Stimulated activated CD4-positive, alpha-beta T cell treated with anti-CD3 and anti-CD28 coated beads, Interleukin-15, amount 100 ng/mL, for 48 hours (primary cell): ENCODE measurements around the gene HBD.
"Not testable (repeated sequence)": the region's sequence is repeated elsewhere in the genome, so short reads cannot be mapped to it uniquely, and the experiment has no call there.

Experiments
- DNase-seq, 2 donors: peaks; one replicate each; pipeline ENCODE4 v3.0.0-alpha.2; 2020; ENCODE audit warnings: low read depth in 2 of 2

The HBD gene

GRCh38 chr11:5234381-5234834 lies at the start of gene HBD:
Gene HBD, minus strand, starts transcription at chr11:5234483. Its CDS starts 50 bp downstream, at chr11:5234433.
- DNase-seq: no peak

GRCh38 chr11:5283882-5284281 lies 49.6 kb upstream of the HBD start:
- DNase-seq: no peak

GRCh38 chr11:5283086-5283485 lies 48.8 kb upstream of the HBD start:
- no peak for DNase-seq

DNA sequence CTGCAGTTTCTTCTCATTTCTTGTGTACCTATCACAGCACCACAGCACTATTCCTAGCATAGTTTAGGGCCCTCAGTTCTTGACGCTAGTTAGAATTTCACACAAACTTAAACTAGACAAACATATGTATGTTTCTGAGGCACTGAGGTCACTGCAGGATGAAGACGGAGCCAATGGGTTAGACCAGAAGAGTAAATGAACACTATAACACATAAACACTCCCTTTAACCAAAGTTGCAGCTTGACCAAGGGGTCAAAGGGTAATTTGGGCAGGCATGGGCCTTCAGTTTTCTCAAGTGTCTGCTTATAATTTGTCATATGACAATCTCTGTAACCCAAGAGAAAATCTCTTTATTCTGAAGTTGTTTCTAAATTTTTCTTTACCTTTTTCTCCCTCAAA lies 48.3 kb upstream of the HBD start:
- DNase-seq: no peak

- no peak for DNase-seq
Measured at GRCh38 chr11:5281596-5281995, 47.3 kb upstream of the HBD start.

GRCh38 chr11:5280582-5281102 lies 46.4 kb upstream of the HBD start:
- DNase-seq: peak; percentile 2 to 16

GRCh38 chr11:5279471-5280090 lies 45.3 kb upstream of the HBD start:
- DNase-seq: no peak

DNA sequence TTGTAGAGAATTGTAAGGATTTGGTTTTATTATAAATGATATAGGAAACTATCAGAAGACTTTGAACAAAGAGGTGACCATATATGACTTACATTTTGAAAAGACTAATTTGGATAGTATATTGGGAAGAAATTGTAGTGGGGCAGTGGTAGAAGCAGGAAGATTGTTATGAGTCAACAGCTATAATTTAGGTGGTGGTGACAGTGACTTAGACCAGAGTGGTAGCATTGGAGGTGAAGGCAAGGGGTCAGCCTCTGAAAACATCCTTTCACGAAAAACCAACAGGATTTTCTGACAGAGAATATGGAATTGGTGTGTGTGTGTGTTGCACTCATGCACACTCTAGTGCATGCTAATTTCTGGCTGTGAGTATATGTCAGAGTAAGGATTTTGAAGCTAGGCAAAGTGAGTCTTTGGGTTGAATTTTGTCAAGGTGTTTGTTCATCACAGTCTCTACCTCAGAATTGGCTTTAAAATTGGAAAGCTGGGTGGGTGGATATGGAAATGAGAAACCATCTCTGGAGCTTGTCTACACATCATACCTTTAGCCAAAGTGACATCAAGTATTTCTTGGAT lies 43.6 kb upstream of the HBD start:
- DNase-seq: no peak

DNA sequence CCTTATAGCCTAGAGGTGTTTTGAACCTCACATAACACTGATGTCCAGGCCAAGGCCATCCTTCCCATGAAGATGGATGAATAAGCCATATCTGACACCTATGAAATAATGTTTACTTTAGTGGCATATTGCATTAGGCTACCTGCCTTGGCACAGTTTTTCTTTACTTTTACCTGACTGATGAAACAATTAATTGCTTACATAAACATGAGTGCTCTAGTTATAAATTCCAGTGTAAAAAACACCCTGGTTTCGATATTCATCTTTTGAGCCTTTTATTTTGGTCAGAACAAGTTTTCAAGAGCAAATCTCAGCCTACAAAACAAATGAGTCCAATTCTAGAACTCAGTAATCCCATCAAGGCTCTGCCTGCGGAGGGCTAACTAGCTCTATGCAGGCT lies 42.4 kb upstream of the HBD start:
- no peak for DNase-seq

- no peak for DNase-seq
Measured at GRCh38 chr11:5275369-5276110, 41.3 kb upstream of the HBD start.

- DNase-seq: no peak
Measured at GRCh38 chr11:5274395-5274794, 40.1 kb upstream of the HBD start.

GRCh38 chr11:5272395-5273017 lies 38.2 kb upstream of the HBD start:
- DNase-seq: no peak

GRCh38 chr11:5269715-5270147 lies 35.4 kb upstream of the HBD start, which contains the start of gene HBE1:
Gene HBE1, minus strand, starts transcription at chr11:5269945. Its CDS starts 55 bp downstream, at chr11:5269890.
- DNase-seq: no peak

GRCh38 chr11:5267033-5267563 lies 32.8 kb upstream of the HBD start:
- no peak for DNase-seq

GRCh38 chr11:5266609-5267008 lies 32.3 kb upstream of the HBD start:
- no peak for DNase-seq

- no peak for DNase-seq
Measured at GRCh38 chr11:5265832-5266231, 31.5 kb upstream of the HBD start.

DNA sequence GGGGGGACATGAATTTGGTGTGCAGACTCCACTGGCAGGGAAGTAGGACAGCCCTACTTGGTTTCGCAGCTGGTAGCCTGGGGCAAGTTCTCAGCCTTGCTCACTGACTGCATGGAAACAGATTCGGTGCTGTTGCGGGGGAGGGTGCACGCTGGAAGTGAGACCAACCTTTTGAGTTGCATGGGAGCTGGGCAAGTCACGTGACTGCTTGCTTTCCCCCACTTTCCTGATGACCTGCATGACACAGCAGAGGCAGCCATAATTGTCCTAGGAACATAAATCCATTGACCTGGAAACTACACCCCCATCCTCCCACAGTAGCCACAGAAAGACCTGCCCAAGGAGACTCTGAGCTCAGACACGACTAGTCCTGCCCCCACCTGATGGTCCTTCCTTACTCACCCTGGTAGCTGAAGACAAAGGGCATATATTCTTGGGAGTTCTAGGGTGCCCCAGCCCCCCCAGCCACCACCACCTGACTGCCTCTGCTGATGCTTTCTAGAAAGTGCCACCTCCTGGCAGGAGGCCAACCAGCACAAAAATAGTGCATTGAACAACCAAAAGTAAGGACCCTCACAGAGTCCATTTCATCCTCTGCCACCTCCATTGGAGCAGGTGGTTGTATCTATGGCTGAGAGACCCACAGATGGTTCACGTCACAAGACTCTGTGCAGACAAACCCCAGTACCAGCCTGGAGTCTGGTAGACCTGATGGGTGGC lies 24.4 kb upstream of the HBD start:
- DNase-seq: no peak

DNA sequence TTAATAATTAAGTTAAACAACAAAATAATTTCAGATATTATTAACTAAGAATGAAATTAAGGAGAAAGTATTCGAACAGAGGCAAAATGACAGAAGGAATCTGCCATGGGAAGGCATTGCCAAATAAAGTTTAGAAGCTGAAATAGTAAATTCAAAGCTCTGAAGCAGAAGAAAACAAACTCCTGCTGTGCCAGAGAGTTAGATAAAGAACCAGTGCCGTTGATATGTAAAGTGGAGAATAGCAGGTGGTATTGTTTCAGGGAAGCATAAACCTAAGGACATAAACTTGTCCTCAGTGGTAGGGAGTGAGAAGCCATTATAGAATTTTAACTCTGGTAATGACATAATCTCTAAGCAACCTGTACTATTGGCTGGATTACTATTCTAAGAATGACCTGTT lies 23.0 kb upstream of the HBD start:
- DNase-seq: no peak

DNA sequence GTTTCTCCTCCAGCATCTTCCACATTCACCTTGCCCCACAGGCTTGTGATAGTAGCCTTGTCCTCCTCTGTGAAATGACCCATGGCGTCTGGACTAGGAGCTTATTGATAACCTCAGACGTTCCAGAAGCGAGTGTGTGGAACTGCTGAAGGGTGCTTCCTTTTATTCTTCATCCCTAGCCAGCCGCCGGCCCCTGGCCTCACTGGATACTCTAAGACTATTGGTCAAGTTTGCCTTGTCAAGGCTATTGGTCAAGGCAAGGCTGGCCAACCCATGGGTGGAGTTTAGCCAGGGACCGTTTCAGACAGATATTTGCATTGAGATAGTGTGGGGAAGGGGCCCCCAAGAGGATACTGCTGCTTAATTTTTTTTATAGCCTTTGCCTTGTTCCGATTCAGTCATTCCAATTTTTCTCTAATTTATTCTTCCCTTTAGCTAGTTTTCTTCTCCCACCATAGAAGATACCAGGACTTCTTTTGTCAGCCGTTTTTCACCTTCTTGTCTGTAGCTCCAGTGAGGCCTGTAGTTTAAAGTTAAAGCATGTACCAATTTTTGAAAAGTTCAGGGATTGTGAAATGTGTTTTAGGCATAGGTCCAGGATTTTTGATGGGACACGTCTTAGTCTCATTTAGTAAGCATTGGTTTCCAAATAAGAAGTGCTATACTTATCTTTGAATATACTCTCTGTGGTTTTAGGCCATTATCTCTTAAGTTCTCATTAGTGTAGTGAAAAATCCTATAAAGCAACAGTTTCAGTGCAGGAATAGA lies 20.5 kb upstream of the HBD start, which contains the start of gene HBG2:
Gene HBG2, minus strand, starts transcription at position 136 of the 768 bp plus-strand sequence. Its CDS starts 53 bp downstream, at position 83.
- DNase-seq: not testable (repeated sequence)

- DNase-seq: not testable (repeated sequence)
Measured at GRCh38 chr11:5254023-5254422, 19.7 kb upstream of the HBD start.
